ENCODE results near the gene CSTPP1.

The CSTPP1 gene

DNA sequence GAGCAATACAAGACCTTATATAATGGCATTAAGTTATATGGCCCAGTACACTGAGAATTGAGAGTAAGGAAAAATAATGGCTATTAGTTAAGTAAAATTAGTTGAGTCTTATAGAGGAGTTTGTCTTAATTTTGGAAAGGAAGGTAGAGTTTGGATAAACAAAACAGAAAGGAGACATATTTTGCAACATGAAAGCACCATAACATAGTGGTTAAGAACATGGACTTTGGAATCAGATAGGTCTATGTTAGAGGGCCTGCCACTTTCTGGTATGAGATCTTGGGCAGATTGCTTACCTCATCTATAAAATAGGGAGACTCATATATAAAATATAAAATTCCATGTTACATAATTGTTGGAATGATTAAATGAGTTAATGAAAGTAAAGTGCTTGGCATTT lies 68.9 kb downstream of the CSTPP1 start:
- no peaks in the 10 kb centered on the region for H3K27me3 Mint-ChIP-seq
- peaks cover 32% of the 10 kb centered on the region for H3K4me1 Mint-ChIP-seq (ENCODE audit: low read depth)
- peaks cover 4% of the 10 kb centered on the region for H3K36me3 Mint-ChIP-seq (ENCODE audit: low read depth)
- H3K9me3 Mint-ChIP-seq, result no peaks in the 10 kb centered on the region
- no peak for DNase-seq
- no peak overlapping the region for H3K4me3 Mint-ChIP-seq
- no peak overlapping the region for H3K27ac Mint-ChIP-seq

DNA sequence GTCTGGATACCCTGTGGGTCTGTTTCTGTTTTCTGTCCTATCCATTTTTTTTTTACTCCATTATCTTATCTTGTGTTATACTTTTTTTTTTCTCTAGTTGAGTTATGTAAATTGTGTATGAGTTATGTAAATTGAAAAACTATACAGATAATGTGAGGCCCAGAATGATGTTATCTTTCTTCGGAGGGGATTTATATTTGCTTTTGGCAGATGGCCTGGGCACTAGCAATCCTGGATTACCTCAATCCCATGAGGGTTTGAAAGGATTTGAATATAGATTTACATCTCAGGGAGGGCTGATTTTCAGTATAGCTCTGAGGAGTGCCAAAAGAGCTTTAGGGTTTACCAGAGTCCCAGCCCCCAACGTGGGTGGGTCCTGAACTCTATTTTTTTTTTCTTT lies 71.0 kb downstream of the CSTPP1 start:
- Mint-ChIP-seq H3K36me3 (ENCODE audit: low read depth) (peaks cover 4% of the 10 kb centered on the region), H3K4me1 (ENCODE audit: low read depth) (peaks cover 22% of the 10 kb centered on the region)

DNA sequence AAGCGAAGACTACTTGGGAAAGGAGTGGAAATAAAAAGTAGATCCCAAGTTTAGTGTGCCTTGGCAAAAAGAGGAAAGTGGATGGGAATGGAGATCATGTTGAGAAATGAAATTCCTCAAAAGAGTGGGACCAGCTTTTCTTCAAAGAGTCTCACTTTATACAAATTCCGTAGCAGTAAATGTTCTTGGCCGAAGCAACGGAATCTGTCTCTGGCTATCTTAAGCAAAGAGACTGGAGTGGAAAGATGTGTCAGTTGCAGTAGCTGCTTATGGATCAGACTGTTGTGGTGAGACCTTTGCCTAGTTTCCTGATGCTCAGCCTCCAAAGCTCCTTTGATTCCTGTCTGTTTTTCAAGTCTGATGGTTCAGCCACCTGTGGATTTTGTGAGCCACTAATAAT lies 73.6 kb downstream of the CSTPP1 start:
- no peaks in the 10 kb centered on the region for H3K4me1 Mint-ChIP-seq (ENCODE audit: low read depth)
- no peak overlapping the region for H3K4me3 Mint-ChIP-seq

More for the DNA sequence above, 71.0 kb downstream of the CSTPP1 start:
- Mint-ChIP-seq H3K27ac (no peak overlapping the region), H3K9me3 (no peaks in the 10 kb centered on the region), H3K4me3 (no peak overlapping the region), H3K27me3 (no peaks in the 10 kb centered on the region)
- no peak for DNase-seq

DNA sequence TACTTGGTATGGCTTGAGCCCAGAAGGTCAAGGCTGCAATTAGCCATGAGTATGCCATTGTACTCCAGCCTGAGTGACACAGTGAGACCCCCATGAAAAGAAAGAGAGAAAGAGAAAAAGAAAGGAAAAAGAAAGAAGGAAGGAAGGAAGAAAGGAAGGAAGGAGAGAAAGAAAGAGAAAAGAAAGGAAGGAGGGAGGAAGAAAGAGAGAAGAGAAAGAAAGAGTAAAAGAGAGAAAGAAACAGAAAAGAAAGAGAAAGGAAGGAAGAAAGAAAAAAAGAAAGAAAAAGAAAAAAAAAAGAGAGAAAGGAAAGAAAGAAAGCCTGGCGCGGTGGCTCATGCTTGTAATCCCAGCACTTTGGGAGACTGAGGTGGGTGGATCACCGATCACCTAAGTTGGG lies 77.5 kb downstream of the CSTPP1 start:
- no peak for DNase-seq
- peaks cover 2% of the 10 kb centered on the region for H3K36me3 Mint-ChIP-seq (ENCODE audit: low read depth)
- no peaks in the 10 kb centered on the region for H3K27me3 Mint-ChIP-seq
- no peaks in the 10 kb centered on the region for H3K9me3 Mint-ChIP-seq
- no peaks in the 10 kb centered on the region for H3K4me1 Mint-ChIP-seq (ENCODE audit: low read depth)
- H3K27ac Mint-ChIP-seq, result no peak overlapping the region
- H3K4me3 Mint-ChIP-seq, result no peak overlapping the region

More for the DNA sequence above, 73.6 kb downstream of the CSTPP1 start:
- DNase-seq, result no peak
- H3K36me3 Mint-ChIP-seq (ENCODE audit: low read depth), result peaks cover 4% of the 10 kb centered on the region
- H3K27ac Mint-ChIP-seq, result no peak overlapping the region
- no peaks in the 10 kb centered on the region for H3K27me3 Mint-ChIP-seq
- no peaks in the 10 kb centered on the region for H3K9me3 Mint-ChIP-seq

DNA sequence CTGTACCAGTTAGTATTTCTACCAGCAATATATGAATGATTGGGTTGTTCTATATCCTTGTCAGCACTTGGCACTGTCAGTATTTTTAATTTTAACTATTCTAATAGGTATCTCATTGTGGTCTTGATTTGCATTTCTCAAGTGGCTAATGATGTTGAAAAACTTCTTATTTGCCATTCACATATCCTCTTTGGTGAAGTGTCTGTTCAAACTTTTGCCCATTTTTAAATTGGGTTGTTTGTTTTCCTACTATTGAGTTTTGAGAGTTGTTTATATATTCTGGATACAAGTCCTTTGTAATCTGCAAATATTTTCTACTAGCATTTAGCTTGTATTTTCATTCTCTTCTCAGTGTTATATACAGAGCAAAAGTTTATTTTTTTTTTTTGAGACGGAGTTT lies 82.1 kb downstream of the CSTPP1 start:
- Mint-ChIP-seq H3K36me3 (ENCODE audit: low read depth) (no peaks in the 10 kb centered on the region), H3K4me1 (ENCODE audit: low read depth) (no peaks in the 10 kb centered on the region), H3K4me3 (no peak overlapping the region), H3K9me3 (no peaks in the 10 kb centered on the region), H3K27ac (no peak overlapping the region), H3K27me3 (no peaks in the 10 kb centered on the region)
- DNase-seq, result no peak

DNA sequence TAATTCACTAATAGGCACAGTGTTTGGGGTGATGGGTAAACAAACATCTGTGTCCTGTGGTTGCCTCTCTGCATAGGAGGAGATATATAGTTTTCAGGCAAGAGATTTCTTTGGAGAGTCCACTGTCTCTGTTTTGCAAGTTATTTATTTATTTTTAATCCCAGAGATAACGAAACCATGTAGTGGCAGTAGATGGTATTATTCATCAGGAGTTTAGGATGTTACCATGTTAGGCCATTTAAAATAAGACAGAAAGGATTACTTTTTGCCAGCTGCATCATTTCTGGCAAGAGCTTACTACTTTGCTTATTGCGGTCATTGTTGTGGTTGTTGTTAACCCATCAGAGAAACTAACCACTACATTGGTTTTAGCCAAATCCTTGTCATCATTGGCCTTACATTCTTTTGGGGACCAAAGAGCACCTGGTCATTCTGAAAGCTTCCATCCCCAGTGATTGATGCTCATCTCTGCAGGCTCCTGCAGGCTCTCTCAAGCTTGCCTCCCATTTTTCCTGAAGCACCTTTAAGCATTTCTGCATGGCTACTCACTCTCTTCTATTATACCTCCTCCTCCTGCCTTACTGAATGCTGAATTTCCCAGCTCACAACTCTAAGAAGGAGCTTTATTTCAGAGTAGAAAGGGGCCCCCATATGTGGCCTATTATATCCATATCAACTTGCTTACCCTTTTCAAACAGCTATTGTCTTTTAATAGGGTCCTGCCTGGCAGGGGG lies 84.4 kb downstream of the CSTPP1 start:
- Mint-ChIP-seq H3K36me3 (ENCODE audit: low read depth) (no peaks in the 10 kb centered on the region), H3K4me3 (no peak overlapping the region), H3K27me3 (no peaks in the 10 kb centered on the region), H3K4me1 (ENCODE audit: low read depth) (no peaks in the 10 kb centered on the region), H3K9me3 (no peaks in the 10 kb centered on the region), H3K27ac (no peak overlapping the region)
- DNase-seq, result no peak

DNA sequence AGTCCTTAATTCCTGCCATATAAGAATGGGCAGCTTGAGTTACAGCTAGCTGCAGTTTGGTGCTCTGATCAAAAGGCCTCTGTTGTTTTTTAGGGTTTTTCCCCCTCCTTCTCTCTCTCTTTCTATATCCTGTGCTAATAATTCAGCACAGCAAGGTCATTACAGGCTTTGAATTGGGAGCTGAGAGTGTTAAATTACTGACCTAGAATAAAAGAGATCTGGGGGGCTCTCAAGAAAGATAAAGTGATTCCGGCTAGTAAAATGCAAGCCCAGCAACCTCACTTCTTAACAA lies 84.9 kb downstream of the CSTPP1 start:
- Mint-ChIP-seq H3K4me1 (ENCODE audit: low read depth) (no peaks in the 10 kb centered on the region), H3K4me3 (no peak overlapping the region), H3K36me3 (ENCODE audit: low read depth) (no peaks in the 10 kb centered on the region), H3K27ac (no peak overlapping the region), H3K27me3 (no peaks in the 10 kb centered on the region), H3K9me3 (no peaks in the 10 kb centered on the region)
- DNase-seq, result no peak

DNA sequence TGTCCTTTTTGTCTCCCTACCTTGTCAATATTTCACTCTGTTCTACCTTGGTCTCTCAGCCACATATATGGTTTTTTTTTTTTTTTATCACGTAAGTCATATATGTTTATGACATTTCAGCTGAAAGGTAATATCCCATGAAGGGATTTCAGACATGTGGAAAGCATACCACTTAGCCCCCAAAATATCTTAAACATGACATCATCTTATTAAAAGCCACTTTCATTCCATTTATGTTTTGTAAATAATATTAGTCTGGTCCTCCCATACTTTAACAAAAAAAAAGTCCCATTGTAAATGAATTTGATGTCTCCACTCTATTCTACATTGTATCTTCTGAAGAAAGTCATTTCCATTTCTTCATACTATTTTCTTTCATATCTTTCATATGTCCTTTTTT lies 85.4 kb downstream of the CSTPP1 start:
- H3K27ac Mint-ChIP-seq, result no peak overlapping the region
- no peak for DNase-seq
- no peak overlapping the region for H3K4me3 Mint-ChIP-seq
- H3K4me1 Mint-ChIP-seq (ENCODE audit: low read depth), result no peaks in the 10 kb centered on the region
- H3K36me3 Mint-ChIP-seq (ENCODE audit: low read depth), result no peaks in the 10 kb centered on the region
- no peaks in the 10 kb centered on the region for H3K27me3 Mint-ChIP-seq
- no peaks in the 10 kb centered on the region for H3K9me3 Mint-ChIP-seq

DNA sequence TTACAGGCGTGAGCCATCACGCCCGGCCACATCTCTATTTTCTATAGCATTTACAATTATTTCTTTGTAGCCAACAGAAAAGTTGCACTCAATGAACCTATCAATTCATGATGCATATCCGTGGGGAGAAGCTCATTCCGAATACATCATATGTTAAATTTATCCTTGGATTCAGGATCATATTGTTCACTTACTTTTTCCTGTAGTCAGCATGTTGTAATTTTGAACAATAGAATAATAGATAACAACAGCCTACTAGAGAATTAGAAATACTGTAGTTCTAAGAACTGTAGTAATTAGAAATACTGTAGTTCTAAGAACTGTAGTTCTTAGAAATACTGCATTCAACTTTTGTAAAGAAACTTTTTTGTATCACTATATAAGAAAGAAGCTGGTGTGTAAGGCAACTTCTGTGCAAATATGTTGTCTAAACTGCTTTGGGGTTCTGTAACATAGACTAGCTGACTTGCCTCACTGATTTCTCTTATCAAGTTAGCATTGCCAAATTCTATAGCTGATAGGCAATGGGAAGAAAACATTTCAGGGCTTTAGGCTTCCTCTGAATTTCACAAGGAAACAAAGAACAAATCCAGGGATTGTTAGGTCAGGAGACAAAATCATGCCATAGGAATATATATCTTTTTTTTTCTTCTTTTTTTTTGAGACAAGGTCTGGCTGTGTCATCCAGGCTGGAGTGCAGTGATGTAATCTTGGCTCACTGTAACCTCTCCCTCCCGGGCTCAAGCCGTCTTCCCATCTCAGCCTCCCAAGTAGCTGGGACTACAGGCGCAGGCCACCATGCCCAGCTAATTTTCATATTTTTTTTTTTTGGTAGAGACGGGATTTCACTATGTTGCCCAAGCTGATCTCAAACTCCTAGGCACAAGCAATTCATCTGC lies 91.9 kb downstream of the CSTPP1 start:
- H3K4me3 Mint-ChIP-seq, result no peak overlapping the region

DNA sequence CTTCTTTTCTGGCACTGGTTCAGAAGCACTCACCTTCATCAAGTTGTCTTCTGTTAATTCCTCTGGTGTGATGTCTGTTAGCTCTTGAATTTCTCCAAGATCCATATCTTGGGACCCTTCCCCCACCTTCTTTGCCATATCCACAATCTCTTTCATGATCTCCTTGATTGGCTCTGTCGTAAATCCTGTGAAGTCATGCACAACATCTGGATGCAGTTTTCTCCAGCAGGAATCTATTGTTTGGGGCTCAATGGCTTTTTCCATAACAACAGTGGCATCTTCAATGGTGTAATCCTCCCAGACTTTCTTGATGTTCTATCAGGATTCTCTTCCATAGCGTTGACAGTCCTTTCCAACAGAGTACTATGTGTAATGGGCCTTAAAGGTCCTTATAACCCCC lies 96.9 kb downstream of the CSTPP1 start:
- Mint-ChIP-seq H3K27ac (no peak overlapping the region), H3K4me1 (ENCODE audit: low read depth) (no peaks in the 10 kb centered on the region), H3K27me3 (no peaks in the 10 kb centered on the region), H3K36me3 (ENCODE audit: low read depth) (no peaks in the 10 kb centered on the region), H3K4me3 (no peak overlapping the region), H3K9me3 (no peaks in the 10 kb centered on the region)
- DNase-seq, result no peak

More for the DNA sequence above, 91.9 kb downstream of the CSTPP1 start:
- no peak overlapping the region for H3K27ac Mint-ChIP-seq
- DNase-seq, result no peak
- no peaks in the 10 kb centered on the region for H3K9me3 Mint-ChIP-seq
- H3K36me3 Mint-ChIP-seq (ENCODE audit: low read depth), result no peaks in the 10 kb centered on the region
- peaks cover 3% of the 10 kb centered on the region for H3K4me1 Mint-ChIP-seq (ENCODE audit: low read depth)
- no peaks in the 10 kb centered on the region for H3K27me3 Mint-ChIP-seq

DNA sequence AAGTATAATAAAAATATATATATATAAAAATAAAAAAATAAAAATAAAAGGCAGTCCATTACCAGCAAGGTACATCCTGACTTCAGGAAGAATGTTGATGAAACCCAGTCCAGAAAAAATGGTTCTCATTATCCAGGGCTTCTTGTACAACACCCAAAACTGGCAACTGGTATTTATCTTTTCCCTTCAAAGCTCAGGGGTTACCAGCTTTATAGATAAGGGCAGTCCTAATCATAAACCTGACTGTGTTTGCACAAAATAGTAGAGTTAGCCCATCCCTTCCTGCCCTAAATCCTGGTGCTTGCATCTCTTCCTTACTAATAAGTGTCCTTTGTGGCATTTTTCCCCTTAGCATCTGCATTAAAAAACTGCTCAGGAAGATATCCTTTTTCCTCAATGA lies 97.5 kb downstream of the CSTPP1 start:
- no peak for DNase-seq
- Mint-ChIP-seq H3K9me3 (no peaks in the 10 kb centered on the region), H3K36me3 (ENCODE audit: low read depth) (no peaks in the 10 kb centered on the region), H3K27me3 (no peaks in the 10 kb centered on the region), H3K27ac (no peak overlapping the region), H3K4me3 (no peak overlapping the region), H3K4me1 (ENCODE audit: low read depth) (no peaks in the 10 kb centered on the region)

DNA sequence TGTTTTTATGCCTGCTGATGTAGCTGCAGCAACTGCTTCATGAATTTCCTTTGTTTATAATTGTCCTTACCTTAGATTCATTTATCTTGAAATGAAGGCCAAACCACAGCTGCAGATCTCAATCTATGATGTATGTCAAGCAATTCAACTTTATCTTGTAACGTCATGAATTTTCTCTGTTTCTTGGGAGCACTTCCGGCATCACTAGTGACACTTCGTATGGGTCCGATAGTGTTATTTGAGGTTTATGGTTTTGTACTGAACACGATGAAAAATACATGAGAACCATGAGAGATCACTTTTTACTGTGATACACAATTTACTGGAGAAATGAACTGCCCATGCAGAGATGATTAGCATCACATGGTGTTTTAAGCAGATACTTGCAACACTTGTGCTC lies 98.5 kb downstream of the CSTPP1 start:
- DNase-seq, result no peak
- Mint-ChIP-seq H3K4me1 (ENCODE audit: low read depth) (no peaks in the 10 kb centered on the region), H3K36me3 (ENCODE audit: low read depth) (no peaks in the 10 kb centered on the region), H3K4me3 (no peak overlapping the region), H3K27me3 (no peaks in the 10 kb centered on the region), H3K9me3 (no peaks in the 10 kb centered on the region), H3K27ac (no peak overlapping the region)

DNA sequence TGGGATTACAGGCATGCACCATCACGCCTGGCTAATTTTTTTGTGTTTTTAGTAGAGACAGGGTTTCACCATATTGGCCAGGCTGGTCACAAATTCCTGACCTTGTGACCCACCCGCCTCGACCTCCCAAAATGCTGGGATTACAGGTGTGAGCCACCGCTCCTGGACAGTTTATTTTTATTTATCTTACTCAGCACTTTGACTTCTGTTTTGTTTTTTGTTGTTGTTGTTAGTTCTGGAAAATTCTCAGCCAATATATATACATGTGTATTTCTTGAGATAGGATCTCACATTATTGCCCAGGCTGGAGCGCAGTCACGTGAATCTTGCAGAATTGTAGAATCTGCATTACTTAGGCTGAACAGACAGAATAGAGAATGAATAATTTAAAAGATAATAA lies 107.6 kb downstream of the CSTPP1 start:
- Mint-ChIP-seq H3K4me1 (ENCODE audit: low read depth) (no peaks in the 10 kb centered on the region), H3K9me3 (no peaks in the 10 kb centered on the region), H3K4me3 (no peak overlapping the region), H3K27ac (no peak overlapping the region), H3K36me3 (ENCODE audit: low read depth) (no peaks in the 10 kb centered on the region), H3K27me3 (no peaks in the 10 kb centered on the region)
- DNase-seq, result no peak

DNA sequence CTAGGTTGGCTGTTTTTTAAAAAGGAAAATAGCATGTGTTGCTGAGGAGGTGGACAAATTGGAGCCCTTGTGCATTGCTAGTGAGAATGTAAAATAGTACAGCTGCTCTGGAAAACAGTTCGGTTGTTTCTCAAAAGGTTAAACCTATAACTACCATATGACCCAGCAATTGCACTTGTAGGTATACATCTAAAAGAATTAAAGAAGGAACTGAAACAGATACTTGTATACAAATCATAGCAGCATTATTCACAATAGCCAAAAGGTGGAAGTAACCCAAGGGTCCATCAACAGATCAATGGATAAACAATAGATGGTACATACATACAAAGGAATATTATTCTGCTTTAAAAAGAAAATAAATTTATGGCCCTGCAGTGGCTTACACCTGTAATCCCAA lies 111.4 kb downstream of the CSTPP1 start:
- Mint-ChIP-seq H3K27ac (no peak overlapping the region), H3K4me3 (no peak overlapping the region), H3K27me3 (no peaks in the 10 kb centered on the region), H3K9me3 (no peaks in the 10 kb centered on the region), H3K36me3 (ENCODE audit: low read depth) (peaks cover 7% of the 10 kb centered on the region), H3K4me1 (ENCODE audit: low read depth) (no peaks in the 10 kb centered on the region)
- DNase-seq, result no peak

DNA sequence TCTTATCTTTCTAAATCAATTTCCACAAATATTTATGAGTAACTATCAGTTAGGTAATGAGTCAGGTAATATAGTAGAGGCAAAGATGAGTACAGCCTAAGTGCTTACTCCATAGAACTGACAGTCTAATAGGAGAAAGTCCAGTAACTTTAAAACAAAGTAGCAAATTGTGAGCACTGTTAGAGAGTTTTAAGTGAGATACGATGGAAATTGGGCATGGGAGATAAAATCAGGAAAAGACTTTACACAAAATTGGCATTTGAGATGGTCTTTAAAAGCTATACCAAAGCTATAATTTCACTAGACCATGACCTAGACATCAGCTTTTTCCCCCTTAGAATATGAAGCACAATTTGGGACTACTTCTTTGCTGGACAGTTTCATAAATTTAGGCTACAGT lies 113.7 kb downstream of the CSTPP1 start:
- no peaks in the 10 kb centered on the region for H3K4me1 Mint-ChIP-seq (ENCODE audit: low read depth)
- peaks cover 19% of the 10 kb centered on the region for H3K36me3 Mint-ChIP-seq (ENCODE audit: low read depth)
- H3K4me3 Mint-ChIP-seq, result no peak overlapping the region
- no peaks in the 10 kb centered on the region for H3K9me3 Mint-ChIP-seq
- no peaks in the 10 kb centered on the region for H3K27me3 Mint-ChIP-seq
- no peak overlapping the region for H3K27ac Mint-ChIP-seq
- DNase-seq, result no peak

Measured in activated T-cell treated with anti-CD3 and anti-CD28 coated beads, Interleukin-2, amount 50 U/mL, for 24 hours (primary cell).